Measurements from ENCODE around the gene TEX101.
"Not testable (repeated sequence)": the region's sequence is repeated elsewhere in the genome, so short reads cannot be mapped to it uniquely, and the experiment has no call there.

TEX101 gene, protein sequence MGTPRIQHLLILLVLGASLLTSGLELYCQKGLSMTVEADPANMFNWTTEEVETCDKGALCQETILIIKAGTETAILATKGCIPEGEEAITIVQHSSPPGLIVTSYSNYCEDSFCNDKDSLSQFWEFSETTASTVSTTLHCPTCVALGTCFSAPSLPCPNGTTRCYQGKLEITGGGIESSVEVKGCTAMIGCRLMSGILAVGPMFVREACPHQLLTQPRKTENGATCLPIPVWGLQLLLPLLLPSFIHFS

DNA sequence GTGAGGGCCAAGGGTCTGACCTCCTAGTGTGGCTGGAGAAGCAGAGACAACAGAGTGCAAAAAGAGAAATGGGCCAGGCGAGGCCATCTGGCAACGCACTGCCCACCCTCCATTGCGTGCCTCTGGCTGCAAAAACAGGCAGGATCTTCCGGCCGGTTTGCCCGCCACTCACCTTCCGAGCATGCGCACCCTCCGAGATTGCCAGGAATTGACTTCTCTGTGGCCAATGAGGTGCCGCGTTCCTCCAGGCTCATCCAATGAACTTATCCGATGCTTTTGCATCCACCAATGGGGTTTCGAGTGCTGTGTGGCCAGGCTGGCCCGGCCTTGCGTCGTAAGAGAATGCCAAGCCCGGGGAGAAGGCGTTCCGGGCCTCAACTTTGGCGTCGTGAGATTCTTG lies at the start of gene TEX101:
TSS of gene TEX101 (plus strand) at position 337 of the 400 bp plus-strand sequence. CDS start 1,030 bp downstream, outside the sequence.
- no peak for DNase-seq (ENCODE audit: low read depth, low spot score)

DNA sequence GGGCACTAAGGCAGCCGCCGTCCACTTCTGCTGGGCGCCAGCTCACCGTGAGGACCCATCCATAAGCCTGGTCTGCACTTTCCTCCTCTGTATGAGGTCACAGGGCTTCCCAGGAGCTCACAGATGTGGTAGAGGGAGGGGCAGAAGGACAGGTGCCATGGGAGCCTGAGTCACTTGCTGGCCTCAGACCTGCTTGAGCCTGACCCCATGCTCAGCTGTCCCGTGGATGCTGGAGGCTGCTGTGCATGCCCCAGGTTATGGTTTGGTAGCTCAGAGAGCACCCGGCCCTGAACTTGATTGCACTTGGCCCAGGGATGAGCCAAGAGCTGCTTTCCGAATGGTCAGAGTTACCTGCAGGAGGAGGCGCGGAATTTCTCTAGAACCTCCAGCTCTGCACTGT lies 49.0 kb upstream of the TEX101 start:
- not testable (repeated sequence) for DNase-seq (ENCODE audit: low read depth, low spot score)

DNA sequence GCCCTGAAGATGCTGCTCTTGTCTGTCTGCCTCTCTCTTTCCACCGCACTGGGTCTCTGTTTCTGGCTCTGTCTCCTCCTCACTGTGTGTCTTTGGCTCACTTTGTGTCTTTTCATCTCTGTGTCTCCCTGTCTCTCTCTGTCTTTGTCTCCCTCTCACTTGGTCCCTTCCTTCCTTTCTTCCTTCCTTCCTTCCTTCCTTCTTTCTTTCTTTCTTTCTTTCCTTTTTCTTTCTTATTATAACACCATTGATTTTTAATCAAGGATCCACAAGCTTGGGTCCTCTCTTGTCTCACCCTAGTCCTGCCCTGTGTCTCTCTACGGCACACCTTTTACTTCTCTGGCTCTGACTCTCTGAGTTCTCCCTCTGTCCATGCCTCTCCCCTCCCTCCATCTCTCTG lies 46.9 kb upstream of the TEX101 start:
- no peak for DNase-seq (ENCODE audit: low read depth, low spot score)

DNA sequence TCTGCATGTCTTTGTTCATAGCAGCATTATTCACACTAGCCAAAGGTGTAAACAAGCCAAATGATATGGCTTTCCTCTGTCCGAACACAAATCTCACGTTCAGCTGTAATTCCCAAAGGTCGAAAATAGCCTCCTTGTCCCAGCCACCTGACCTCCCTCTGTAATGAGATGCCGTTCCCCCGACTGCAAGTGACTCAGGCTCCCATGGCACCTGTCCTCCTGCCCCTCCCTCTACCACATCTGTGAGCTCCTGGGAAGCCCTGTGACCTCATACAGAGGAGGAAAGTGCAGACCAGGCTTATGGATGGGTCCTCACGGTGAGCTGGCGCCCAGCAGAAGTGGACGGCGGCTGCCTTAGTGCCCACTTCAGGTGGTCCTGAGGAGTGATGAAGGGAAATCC lies 45.8 kb upstream of the TEX101 start:
- not testable (repeated sequence) for DNase-seq (ENCODE audit: low read depth, low spot score)

DNA sequence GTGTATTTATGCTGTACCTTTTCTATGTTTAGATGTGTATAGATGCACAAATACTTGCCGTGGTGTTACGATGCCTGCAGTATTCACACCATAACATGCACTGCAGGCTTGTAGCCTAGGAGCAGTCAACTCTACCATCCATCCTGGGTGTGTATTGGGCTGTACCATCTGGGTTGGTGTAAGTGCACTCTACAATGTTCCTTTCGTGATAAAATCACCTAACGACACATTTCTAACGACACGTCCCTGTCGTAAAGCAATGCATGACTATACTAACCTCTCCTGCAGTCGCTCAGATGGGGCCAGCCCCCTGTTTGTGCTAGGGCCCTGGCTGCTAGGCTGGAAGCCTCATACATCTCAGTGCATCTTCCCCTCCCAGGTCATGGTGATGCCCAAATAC lies 42.8 kb upstream of the TEX101 start:
- no peak for DNase-seq (ENCODE audit: low read depth, low spot score)

DNA sequence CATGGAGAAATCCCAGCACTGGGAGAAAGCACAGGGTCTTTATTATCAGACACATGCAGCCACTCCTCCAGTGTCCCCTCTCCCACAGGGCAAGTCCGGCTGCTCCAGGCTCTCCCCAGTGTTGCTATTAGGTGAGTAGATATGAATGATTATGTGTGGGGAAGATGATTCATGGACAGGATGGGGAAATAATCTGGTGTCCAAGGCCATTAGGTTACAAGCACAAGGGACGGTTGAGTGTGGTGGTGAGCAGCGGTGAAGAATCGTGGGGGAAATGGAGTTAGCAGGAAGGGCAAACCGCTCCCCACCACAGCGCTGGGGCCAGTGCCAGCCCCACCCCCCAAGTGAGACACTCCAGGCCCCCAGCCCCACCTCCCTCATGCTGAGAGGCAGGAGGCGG lies 42.2 kb upstream of the TEX101 start:
- DNase-seq (ENCODE audit: low read depth, low spot score) = no peak

DNA sequence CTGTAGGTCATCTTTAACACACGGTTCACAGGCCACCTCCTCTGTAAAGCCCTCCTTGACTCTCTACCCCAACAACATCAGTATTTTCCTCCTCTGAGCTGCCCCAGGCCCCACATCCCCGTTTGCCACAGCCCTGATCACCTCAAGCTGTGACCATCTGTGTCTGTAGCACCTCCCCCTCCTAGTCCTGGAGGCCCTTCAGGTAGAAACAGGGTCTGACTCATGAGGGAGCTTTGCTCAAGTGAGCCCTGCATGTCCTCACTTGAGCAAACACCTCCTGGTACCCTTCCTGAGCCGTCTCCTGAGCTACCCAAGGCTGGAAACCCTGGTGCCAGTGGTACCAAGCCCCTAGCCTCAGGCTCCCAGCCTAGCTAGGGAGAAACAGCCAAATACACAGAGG lies 37.1 kb upstream of the TEX101 start:
- not testable (repeated sequence) for DNase-seq (ENCODE audit: low read depth, low spot score)

DNA sequence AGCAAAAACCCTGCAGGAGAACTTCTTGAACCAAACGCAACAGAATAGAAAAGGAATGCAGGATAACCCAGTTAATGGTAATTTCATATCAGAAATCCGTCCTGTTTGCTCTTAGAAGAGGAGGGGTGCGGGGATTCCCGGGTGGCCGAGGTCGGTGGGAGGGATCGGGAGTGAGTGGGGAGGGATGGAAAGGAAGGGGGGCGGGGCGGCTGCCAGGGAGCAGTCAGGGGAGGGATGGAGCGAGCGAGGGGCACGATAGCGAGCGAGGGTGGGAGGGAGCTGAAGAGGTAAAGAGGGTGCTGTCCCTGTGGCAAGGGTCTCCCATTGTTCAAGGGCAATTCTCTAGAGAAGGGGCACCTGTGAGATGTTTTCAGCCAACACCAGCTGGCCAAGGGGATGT lies 34.7 kb upstream of the TEX101 start:
- no peak for DNase-seq (ENCODE audit: low read depth, low spot score)

DNA sequence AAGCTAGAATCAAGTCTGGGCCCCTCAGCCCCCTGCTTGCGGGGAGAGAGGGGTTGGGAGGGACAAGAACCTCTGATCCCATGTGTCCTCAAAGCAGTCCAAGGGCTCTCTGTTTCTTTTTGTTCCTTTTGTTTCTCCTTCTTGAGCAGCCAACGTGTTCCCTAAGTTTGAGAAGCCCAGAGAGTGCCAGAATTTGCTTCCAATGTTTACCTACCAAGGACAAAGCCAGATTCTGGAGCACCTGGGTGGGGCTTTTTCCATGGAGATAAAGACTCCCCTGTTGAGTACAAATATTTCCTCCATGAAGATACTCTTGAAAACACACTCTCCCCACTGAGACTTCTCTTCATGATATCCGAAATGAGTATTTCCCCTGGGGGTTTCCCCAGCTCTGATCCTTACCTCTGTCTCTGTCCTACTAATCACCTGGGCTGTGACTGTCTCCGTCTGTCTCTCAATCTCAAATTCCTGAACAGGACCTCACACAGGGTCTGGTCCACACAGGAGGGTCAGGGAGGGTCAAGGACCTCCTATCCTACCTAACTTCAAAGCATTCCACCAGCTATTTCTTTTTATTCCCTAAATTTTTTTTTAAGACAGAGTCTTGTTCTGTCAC lies 33.8 kb upstream of the TEX101 start:
- peak; percentile 24 for DNase-seq (ENCODE audit: low read depth, low spot score)

DNA sequence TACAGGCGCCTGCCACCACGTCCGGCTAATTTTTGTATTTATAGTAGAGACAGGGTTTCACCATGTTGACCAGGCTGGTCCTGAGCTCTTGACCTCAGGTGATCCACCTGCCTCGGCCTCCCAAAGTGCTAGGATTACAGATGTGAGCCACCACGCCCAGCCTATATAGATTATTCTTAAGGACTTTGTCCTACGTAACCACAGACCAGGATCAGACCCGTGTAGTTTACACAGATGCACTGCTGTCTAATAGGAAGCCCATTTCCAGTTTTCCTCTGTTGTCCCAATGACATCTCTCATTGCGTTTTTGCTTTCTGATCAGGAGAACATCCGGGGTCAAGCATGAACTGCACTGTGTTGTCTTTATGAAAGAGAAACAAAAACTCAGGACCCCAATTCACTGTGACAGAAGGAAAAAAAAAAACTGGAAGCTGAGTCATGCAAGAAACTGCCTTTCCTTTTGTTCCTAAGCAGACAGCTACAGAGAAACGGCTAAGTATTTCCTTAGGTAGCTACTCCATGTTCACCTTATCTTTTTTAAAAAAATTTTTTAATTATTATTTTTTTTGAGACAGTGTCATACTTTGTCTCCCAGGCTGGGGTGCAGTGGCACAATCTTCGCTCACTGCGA lies 32.0 kb upstream of the TEX101 start:
- DNase-seq (ENCODE audit: low read depth, low spot score) = not testable (repeated sequence)

DNA sequence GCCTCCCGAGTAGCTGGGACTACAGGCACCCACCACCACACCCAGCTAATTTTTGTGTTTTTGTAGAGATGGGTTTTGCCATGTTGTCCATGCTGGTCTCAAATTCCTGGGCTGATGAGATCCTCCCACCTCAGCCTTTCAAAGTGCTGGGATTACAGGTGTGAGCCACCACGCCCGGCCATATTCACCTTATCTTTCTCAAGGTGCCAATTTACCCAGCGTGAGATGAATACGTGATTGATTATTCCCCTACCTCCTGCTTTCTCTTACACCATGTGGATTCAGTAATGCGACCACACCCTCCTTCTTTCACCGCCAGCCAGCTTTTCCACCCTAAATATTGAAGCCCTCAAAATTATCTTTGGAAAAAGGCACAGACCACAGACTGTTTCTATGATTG lies 31.4 kb upstream of the TEX101 start:
- not testable (repeated sequence) for DNase-seq (ENCODE audit: low read depth, low spot score)

DNA sequence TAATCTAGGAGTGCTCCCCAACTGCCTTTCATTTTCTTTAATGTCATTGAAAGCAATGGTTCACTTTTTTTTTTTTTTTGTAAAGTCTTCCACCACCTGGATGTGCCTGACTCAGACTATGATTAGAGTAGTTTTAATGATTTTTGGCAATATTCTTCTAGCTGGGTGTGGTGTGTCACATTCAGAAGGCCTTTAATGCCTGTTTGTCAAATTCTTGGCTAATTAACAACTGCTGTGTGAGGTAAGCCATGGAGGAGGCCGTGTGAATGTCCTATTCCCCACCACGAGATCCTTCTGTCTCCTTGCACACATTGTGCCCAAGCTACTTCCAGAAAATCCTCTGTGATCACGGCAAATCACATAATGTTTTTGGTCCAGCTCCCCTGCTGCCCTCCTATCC lies 30.9 kb upstream of the TEX101 start:
- not testable (repeated sequence) for DNase-seq (ENCODE audit: low read depth, low spot score)

DNA sequence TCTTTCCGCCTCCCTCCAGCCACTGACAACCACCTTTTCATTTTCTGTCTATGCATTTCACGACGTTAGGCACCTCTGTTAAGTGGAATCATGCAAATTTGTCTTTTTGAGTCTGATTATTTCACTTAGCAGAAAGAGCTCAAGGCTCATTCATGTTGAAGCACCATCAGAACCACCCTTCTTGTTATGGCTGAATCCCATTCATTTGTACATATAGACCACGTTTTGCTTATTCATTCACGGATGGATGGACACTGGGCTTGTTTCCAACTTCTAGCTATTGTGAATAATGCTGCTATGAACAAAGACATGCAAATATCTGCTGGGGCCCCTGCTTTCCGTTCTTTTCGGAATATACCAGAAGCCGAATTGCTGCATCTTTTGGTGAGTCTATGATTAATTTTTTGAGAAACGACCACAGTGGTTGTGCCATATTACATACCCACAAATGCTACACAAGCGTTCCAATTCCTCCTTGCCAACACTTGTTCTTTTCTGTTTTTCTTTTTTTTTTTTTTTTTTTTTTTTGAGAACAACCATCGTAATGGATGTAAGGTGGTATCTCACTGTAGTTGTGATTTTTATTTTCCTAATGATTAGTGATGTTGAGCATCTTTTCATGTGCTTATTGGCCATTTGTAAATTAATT lies 23.7 kb upstream of the TEX101 start:
- DNase-seq (ENCODE audit: low read depth, low spot score) = not testable (repeated sequence)

DNA sequence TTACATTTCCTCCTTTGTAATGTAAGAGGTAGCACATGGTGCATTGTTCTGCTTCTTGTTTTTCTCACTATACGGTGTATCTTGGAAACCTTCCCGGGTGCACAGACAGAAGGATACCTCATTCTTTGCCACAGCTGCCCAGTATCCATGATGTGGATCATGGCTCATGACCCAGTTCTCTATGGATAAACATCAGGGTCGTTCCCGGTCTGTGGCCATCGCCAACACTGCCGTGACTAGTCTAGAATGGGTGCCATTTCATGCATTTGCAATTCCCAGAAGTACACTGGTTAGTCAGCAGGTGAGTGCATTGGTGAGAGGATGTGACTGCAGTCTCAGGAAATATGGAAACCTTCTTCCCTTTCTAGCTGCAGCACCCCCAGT lies 23.1 kb upstream of the TEX101 start:
- not testable (repeated sequence) for DNase-seq (ENCODE audit: low read depth, low spot score)

DNA sequence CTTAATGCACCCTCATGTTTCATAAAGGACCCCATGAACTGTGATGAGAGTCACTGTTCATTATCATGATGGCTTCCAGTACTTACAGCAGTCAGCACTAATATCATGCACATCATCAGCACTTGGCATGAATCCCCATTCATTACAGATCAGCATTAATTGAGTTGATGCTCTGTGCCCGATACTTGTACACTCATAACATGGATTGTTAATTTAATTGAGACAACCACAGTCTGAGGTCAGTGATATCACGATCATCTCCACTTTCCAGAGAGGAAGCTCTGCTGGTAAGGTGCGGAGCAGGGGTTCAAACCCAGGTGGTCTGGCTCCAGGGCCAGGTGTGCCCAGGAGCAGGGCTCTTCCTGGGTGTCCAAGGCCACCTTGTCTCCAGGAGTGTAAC lies 21.2 kb upstream of the TEX101 start:
- not testable (repeated sequence) for DNase-seq (ENCODE audit: low read depth, low spot score)

DNA sequence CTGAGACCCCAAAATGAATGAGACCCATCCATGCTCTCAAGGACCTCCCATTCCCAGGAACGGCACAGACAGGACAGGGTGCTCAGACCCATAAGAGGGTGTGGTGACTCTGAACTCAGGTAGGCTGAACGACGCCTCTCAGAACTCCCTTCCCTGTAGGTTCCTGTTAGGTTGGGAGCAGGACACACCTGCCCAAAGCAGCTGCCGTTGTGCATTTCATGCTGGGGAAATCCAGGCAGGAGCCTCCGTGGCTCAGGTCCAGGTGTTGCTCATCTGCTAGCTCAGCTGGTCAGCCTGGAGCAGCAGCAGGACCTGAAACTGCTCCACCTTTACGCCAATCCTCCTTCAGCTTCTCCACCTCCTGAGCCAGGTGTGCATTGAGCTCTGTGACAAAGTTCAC lies 19.1 kb upstream of the TEX101 start:
- DNase-seq (ENCODE audit: low read depth, low spot score) = no peak

DNA sequence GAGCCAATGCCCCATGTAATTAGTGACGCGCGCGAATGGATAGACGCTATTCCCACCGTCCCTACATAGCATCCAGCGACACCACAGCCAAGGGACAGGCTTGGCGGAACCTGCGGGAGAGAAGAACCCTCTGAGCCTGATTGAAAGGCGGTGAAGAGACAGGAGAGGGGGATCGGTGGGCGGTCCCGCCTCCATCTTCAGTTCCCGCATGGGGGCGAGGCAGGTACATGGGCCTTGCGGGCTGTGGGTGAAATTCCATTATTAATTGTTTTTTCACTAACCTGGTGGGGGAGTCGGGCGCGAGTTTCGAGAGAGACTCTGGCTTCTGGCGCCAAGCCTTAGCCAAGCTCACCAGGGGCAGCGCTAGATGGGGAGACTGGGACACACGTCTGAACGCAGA lies 8.4 kb upstream of the TEX101 start:
- DNase-seq (ENCODE audit: low read depth, low spot score) = no peak

DNA sequence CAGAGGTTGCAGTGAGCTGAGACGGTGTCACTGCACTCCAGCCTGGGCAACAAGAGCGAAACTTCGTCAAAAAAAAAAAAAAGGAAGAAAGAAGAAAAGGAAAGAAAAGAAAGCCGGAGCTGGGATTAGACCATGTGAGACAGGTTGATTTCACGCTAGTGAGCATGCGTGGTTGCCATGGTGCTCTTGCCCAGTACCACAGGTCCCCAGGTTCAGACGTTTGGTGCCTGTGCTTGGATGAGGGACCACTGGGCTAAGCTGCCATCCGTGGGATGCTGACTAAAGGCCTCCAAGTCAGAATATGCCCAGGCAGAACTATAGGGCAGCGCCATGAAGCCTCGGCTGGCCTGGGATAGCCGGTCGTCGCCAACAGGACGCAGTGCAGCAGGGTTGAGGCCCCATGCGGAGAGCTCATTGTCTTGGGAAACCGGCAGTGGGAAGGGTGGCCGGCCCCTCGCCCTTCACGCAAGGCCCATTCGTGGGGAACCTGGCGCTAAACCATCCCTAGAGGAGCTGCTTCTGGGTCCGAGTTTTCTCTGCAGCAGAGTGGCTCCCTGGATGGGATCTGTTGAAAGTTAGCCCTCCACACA lies 7.2 kb upstream of the TEX101 start:
- no peak for DNase-seq (ENCODE audit: low read depth, low spot score)

DNA sequence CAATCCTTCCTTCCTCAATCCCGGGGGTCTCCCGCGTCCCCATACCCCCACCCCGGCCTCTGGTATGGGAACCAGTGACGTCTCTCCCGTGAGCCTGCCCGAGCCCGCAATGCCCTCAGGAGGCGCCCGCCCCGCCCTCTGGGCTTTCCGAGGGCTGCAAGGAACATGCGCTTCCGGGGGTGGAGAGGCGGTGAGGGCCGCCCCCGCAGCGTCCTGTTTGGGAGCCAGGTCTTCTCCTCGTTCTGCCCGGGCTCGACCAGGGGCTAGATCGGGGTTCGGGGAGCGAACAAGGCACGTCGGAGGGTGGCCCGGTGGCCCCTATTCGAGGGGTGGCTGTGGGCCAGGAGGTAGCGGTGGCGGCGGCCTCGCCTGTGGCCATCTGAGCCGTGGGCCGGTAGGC lies 6.6 kb upstream of the TEX101 start:
- DNase-seq (ENCODE audit: low read depth, low spot score) = no peak

DNA sequence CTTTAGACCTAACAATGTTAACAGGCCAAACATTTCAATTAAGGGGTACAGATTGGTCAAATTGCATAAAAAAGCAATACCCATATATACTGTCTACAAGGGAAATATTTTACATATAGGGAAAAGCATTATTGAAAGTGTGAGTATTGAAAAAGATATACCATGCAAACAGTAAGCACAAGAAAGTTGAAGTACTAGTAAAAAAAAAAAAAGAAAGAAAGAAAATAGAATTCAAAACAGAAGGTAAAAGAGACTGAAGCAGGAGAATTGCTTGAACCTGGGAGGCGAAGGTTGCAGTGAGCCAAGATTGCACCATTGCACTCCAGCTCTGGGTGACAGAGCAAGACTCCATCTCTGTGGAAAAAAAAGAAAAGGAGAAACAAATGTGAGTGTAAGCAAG lies 5.3 kb upstream of the TEX101 start:
- no peak for DNase-seq (ENCODE audit: low read depth, low spot score)

DNA sequence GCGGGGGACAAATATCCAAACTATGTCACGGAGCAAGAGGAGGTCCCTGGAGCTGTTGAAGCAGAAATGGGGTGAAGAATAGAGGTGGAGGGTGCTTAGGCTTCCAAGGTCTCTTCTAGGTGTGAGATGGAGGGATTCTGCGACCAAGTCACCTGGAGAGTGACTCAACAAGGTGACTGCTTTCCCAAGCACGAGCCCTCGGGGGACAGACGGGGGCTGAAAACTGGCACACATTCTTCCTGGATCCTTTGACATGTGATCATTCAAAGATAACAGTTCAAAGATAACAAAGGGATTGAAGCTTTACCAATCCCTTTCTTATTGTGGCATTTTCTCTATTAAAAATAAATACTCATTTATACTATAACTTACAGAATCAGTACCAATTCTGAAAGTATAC lies 2.2 kb upstream of the TEX101 start:
- DNase-seq (ENCODE audit: low read depth, low spot score) = peak; percentile 14

DNA sequence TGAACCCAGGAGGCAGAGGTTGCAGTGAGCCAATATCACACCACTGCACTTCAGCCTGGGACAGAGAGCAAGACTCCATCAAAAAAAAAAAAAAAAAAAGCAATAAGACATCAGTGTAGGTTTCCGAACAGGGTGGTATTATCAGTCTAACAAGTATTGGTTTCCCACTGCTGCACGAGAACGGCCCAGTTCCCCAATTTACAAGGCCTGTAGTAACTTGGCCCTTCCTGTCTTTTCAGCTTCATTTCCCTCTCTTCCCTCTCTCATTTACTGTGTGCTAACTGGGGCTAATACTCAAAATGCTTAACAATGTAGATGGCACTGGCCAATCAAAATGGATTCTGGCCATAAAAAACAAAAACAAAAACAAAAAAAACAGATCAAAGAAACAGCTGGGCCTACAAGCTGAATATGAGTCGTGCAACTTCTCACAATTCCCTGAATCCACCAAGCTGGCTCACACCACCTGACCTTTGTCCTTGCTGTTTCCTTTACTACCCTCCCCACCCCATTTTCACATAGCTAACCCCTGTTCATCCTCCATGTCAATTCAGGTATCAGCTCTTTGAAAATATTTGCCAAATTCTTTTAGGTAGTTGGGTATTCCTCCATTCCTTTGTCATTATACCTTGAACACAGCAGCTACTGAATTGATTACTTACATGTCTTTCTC lies 2.4 kb downstream of the TEX101 start:
- DNase-seq (ENCODE audit: low read depth, low spot score) = no peak
